HepG2 (cell line): ENCODE results near the gene DLX6. TPM values are rescaled to one million over a fixed set of nuclear protein-coding genes. Genes with fewer than 3 reads are reported as not detected.

ENCODE experiments used
- BATF2 ChIP-seq: sonication (generic); formaldehyde crosslinking; IDR thresholded peaks from 2 replicates; pipeline ENCODE4 v1.8.0; 2022; ENCODE audit warnings: mild to moderate bottlenecking, missing genetic modification reagents, moderate library complexity
- GLI4 ChIP-seq: sonication (generic); formaldehyde crosslinking; IDR thresholded peaks from 2 replicates; pipeline ENCODE4 v1.5.1; 2020; ENCODE audit warnings: missing genetic modification reagents, mild to moderate bottlenecking, moderate library complexity, borderline replicate concordance
- MTF2 ChIP-seq: sonication (generic); formaldehyde crosslinking; IDR thresholded peaks from 2 replicates; pipeline ENCODE4 v1.5.0; 2020; ENCODE audit warnings: missing genetic modification reagents, borderline replicate concordance
- MXD4 ChIP-seq: IDR thresholded peaks from 2 replicates; pipeline ENCODE4 v1.6.1; 2016; ENCODE audit warnings: mild to moderate bottlenecking, missing biosample characterization, missing genetic modification reagents
- NR2F1 ChIP-seq, 2 experiments: fragments of 450-650 bp in 1 of 2; formaldehyde crosslinking in 1 of 2; IDR thresholded peaks; 2 replicates each; pipeline versions ENCODE4 v1.5.0 to v1.6.1; 2016 to 2020; ENCODE audit warnings: mild to moderate bottlenecking in 1 of 2, missing compliant biosample characterization in 1 of 2, missing genetic modification reagents in 1 of 2, moderate library complexity in 1 of 2
- PRPF4 ChIP-seq: fragments of 200-400 bp; formaldehyde crosslinking; IDR thresholded peaks from 2 replicates; pipeline ENCODE4 v1.6.1; 2016; ENCODE audit warnings: low read length, low read depth; ENCODE audit not compliant: poor library complexity, severe bottlenecking
- RBM39 ChIP-seq: fragments of 200-400 bp; formaldehyde crosslinking; IDR thresholded peaks from one replicate; pipeline ENCODE4 v1.6.1; 2018; ENCODE audit warnings: antibody characterized with exemption, mild to moderate bottlenecking, low read depth, low read length; ENCODE audit not compliant: poor library complexity, severe bottlenecking
- REXO4 ChIP-seq: sonication (generic); formaldehyde crosslinking; IDR thresholded peaks from 2 replicates; pipeline ENCODE4 v1.8.0; 2022; ENCODE audit warnings: missing genetic modification reagents, mild to moderate bottlenecking, borderline replicate concordance
- RFX1 ChIP-seq: fragments of 450-650 bp; IDR thresholded peaks from 2 replicates; pipeline ENCODE4 v1.6.1; 2017
- RFXAP ChIP-seq: sonication (generic); formaldehyde crosslinking; IDR thresholded peaks from 2 replicates; pipeline ENCODE4 v1.4.0; 2020; ENCODE audit warnings: missing genetic modification reagents, borderline replicate concordance
- TIGD3 ChIP-seq: sonication (generic); formaldehyde crosslinking; IDR thresholded peaks from 2 replicates; pipeline ENCODE4 v1.5.1; 2020; ENCODE audit warnings: mild to moderate bottlenecking, missing genetic modification reagents, borderline replicate concordance
- YY1 ChIP-seq: IDR thresholded peaks from 2 replicates; pipeline ENCODE4 v1.6.1; 2011; ENCODE audit warnings: low read length, low read depth, moderate library complexity, mild to moderate bottlenecking; ENCODE audit not compliant: insufficient read depth, insufficient replicate concordance
- ZFP36L2 ChIP-seq: sonication (generic); formaldehyde crosslinking; IDR thresholded peaks from 2 replicates; pipeline ENCODE4 v1.4.0; 2020; ENCODE audit warnings: missing genetic modification reagents
- ZFP41 ChIP-seq: sonication (generic); formaldehyde crosslinking; IDR thresholded peaks from 2 replicates; pipeline ENCODE4 v1.4.0; 2020; ENCODE audit warnings: mild to moderate bottlenecking, missing genetic modification reagents, borderline replicate concordance
- ZNF138 ChIP-seq: sonication (generic); formaldehyde crosslinking; IDR thresholded peaks from 2 replicates; pipeline ENCODE4 v1.5.0; 2020; ENCODE audit warnings: mild to moderate bottlenecking, low read depth, missing genetic modification reagents
- ZNF143 ChIP-seq: sonication (generic); formaldehyde crosslinking; IDR thresholded peaks from 2 replicates; pipeline ENCODE4 v1.4.0; 2020; ENCODE audit warnings: missing genetic modification reagents
- ZNF589 ChIP-seq: sonication (generic); formaldehyde crosslinking; conservative IDR thresholded peaks from 2 replicates; pipeline ENCODE4 v1.8.0; 2022; ENCODE audit warnings: mild to moderate bottlenecking, moderate library complexity, missing genetic modification reagents
- ZNF841 ChIP-seq: sonication (generic); formaldehyde crosslinking; IDR thresholded peaks from 2 replicates; pipeline ENCODE4 v1.8.1; 2023; ENCODE audit warnings: missing genetic modification reagents, borderline replicate concordance
- polyA plus RNA-seq, 8 experiments: library from polyadenylated mRNA; depleted of rRNA in 3 of 8; stranded (reverse) in 7 of 8; unstranded in 1 of 8; fragments of >200 nt; fragmentation: Illumina TruSeq in 4 of 8; extraction: Trizol in 4 of 8; gene quantifications; 2 replicates each; pipeline versions ENCODE4 v1.2.1 to v1.2.3, GENCODE V29; 2011 to 2016; ENCODE audit warnings: low read depth in 4 of 8, missing spikeins in 1 of 8, mixed read lengths in 1 of 8; ENCODE audit not compliant: insufficient read depth in 1 of 8
- total RNA-seq, 5 experiments: library from RNA; depleted of rRNA; stranded (reverse); fragments of >200 nt; fragmentation: Illumina TruSeq; extraction: Trizol; gene quantifications; 2 replicates each; pipeline ENCODE4 v1.2.3, GENCODE V29; 2016; ENCODE audit warnings: low read depth in 1 of 5
- TF ChIP-seq, protein P1 (sequence below): sonication (generic); formaldehyde crosslinking; IDR thresholded peaks from 2 replicates; pipeline ENCODE4 v1.4.0; 2020; ENCODE audit warnings: missing genetic modification reagents
- TF ChIP-seq, protein P2 (sequence below): IDR thresholded peaks from 2 replicates; pipeline ENCODE4 v1.6.1; 2016; ENCODE audit warnings: low read depth, missing genetic modification reagents, missing compliant biosample characterization

DLX6 gene
- total and polyA plus RNA-seq, 2 of the 13 experiments (the other 11 are each of a cell fraction or from before 2014, with no cell fraction given), result 3.5 to 5.5 TPM

DNA sequence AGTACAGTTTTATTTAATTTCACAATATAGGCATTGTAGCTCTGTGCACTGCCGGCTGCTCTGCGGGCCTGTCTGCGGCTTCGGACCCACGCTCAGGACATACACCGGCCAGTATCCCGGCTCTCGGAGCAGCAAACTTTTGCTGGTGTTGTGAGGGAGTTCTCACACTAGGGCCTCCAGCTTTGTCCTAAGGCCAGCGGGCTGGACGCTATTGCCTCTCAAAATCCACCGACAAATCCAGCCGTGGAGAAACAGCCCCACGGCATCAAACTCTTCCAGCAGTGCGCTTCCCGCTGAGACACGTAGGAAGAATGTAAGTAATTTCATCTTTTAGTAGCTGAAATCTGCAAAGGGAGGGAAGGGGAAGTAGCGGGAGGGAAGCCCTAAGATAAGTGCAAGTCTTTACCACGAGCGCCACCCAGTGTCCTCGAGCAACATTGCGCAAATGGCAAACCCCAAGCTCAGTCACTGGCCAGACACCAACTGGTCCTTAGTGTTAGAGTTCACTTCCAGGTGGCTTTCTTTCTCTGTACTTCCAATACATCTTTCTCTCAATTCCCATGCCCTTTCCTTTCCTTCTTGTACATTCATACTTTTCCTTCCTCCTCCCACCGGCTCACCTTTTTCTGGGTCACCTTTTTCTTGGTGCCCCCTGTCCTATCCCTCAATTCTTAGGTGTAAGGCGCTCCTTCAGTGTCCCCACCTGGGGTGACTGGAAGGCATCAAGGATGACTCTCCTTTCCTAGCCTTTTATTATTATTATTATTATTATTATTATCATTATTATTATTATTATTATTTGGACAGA lies 22.3 kb downstream of the DLX6 start (continued):
- TF ChIP-seq GLI4, result no peak
- TF ChIP-seq ZFP41 (CRISPR knock-in tag), result no peak
- no peak for TF ChIP-seq TIGD3
- TF ChIP-seq ZNF143, result no peak
- TF ChIP-seq MTF2, result no peak
- TF ChIP-seq, protein P1, sequence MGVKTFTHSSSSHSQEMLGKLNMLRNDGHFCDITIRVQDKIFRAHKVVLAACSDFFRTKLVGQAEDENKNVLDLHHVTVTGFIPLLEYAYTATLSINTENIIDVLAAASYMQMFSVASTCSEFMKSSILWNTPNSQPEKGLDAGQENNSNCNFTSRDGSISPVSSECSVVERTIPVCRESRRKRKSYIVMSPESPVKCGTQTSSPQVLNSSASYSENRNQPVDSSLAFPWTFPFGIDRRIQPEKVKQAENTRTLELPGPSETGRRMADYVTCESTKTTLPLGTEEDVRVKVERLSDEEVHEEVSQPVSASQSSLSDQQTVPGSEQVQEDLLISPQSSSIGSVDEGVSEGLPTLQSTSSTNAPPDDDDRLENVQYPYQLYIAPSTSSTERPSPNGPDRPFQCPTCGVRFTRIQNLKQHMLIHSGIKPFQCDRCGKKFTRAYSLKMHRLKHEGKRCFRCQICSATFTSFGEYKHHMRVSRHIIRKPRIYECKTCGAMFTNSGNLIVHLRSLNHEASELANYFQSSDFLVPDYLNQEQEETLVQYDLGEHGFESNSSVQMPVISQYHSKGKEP (CRISPR knock-in tag), result no peak
- TF ChIP-seq PRPF4, result no peak
- no peak for TF ChIP-seq ZNF589
- TF ChIP-seq RFX1, result no peak
- TF ChIP-seq BATF2 (CRISPR knock-in tag), result no peak
- no peak for TF ChIP-seq YY1
- no peak for TF ChIP-seq RBM39
- TF ChIP-seq ZFP36L2 (CRISPR knock-in tag), result no peak
- no peak for TF ChIP-seq ZNF138 (CRISPR knock-in tag)
- no peak for TF ChIP-seq MXD4
- TF ChIP-seq, protein P2, sequence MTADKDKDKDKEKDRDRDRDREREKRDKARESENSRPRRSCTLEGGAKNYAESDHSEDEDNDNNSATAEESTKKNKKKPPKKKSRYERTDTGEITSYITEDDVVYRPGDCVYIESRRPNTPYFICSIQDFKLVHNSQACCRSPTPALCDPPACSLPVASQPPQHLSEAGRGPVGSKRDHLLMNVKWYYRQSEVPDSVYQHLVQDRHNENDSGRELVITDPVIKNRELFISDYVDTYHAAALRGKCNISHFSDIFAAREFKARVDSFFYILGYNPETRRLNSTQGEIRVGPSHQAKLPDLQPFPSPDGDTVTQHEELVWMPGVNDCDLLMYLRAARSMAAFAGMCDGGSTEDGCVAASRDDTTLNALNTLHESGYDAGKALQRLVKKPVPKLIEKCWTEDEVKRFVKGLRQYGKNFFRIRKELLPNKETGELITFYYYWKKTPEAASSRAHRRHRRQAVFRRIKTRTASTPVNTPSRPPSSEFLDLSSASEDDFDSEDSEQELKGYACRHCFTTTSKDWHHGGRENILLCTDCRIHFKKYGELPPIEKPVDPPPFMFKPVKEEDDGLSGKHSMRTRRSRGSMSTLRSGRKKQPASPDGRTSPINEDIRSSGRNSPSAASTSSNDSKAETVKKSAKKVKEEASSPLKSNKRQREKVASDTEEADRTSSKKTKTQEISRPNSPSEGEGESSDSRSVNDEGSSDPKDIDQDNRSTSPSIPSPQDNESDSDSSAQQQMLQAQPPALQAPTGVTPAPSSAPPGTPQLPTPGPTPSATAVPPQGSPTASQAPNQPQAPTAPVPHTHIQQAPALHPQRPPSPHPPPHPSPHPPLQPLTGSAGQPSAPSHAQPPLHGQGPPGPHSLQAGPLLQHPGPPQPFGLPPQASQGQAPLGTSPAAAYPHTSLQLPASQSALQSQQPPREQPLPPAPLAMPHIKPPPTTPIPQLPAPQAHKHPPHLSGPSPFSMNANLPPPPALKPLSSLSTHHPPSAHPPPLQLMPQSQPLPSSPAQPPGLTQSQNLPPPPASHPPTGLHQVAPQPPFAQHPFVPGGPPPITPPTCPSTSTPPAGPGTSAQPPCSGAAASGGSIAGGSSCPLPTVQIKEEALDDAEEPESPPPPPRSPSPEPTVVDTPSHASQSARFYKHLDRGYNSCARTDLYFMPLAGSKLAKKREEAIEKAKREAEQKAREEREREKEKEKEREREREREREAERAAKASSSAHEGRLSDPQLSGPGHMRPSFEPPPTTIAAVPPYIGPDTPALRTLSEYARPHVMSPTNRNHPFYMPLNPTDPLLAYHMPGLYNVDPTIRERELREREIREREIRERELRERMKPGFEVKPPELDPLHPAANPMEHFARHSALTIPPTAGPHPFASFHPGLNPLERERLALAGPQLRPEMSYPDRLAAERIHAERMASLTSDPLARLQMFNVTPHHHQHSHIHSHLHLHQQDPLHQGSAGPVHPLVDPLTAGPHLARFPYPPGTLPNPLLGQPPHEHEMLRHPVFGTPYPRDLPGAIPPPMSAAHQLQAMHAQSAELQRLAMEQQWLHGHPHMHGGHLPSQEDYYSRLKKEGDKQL (CRISPR knock-in tag), result no peak
- no peak for TF ChIP-seq REXO4 (CRISPR knock-in tag)
- TF ChIP-seq ZNF841, result no peak
- no peak for TF ChIP-seq NR2F1 (CRISPR knock-in tag; IDR thresholded peaks at IDR 0.05)
- TF ChIP-seq RFXAP (CRISPR knock-in tag), result no peak
